Measurements from ENCODE around the gene TMEM238.
A peak's percentile ranks its signal among the peaks of the same experiment; 100 is the strongest.

The TMEM238 gene

DNA sequence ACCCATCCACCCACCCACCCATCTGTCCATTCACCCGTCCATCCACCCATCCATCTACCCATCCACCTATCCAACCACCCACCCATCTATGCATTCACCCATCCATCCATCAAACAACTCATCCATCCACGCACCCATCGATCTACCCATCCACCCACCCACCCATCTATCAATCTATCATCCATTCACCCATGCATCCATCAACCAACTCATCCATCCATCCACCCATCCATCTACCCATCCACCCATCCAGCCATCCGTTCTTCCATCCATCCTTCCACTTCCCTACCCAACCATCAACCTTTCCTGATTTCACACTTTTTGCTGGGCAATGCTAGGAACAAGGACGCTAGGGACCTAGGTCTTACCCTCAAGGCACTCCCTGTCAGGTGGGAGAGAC, 2.1 kb downstream of the TMEM238 start:
- DNase-seq (ENCODE audit: insufficient read length, low spot score) = no peak
- peak; percentile 48 for FAIRE-seq

- no peak for FAIRE-seq
- DNase-seq (ENCODE audit: insufficient read length, low spot score) = no peak
These were observed 4.9 kb downstream of the TMEM238 start for GRCh38 chr19:55379174-55379573.

DNA sequence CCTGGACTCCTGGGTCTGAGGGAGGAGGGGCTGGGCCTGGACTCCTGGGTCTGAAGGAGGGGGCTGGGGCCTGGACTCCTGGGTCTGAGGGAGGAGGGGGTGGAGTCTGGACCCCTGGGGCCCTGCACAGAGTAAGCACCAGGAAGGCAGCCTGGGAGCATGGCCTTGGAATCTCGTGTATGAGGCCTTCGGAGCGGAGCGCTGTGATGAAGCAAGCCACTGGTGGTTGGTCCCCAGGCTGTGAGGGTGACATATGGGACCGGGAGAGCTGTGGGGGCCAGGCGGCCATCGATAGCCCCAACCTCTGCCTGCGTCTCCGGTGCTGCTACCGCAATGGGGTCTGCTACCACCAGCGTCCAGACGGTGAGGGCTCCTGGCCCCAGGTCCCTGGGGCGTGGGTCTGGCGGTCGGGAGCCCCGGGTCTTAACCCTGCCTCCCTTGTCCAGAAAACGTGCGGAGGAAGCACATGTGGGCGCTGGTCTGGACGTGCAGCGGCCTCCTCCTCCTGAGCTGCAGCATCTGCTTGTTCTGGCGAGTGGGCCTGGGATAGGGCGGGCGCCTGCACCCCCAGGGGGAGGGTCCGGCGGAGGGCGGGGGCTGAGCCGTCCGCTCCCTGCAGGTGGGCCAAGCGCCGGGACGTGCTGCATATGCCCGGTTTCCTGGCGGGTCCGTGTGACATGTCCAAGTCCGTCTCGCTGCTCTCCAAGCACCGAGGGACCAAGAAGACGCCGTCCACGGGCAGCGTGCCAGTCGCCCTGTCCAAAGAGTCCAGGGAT, 6.5 kb downstream of the TMEM238 start:
- DNase-seq (ENCODE audit: insufficient read length, low spot score) (no peak), FAIRE-seq (no peak)

- DNase-seq (ENCODE audit: insufficient read length, low spot score) = no peak
- no peak for FAIRE-seq
These were observed 7.7 kb downstream of the TMEM238 start, which contains the start of gene TMEM190 for GRCh38 chr19:55376241-55376933. TMEM190 (plus strand) TSS chr19:55376826; CDS start chr19:55376854, 28 bp downstream.

DNA sequence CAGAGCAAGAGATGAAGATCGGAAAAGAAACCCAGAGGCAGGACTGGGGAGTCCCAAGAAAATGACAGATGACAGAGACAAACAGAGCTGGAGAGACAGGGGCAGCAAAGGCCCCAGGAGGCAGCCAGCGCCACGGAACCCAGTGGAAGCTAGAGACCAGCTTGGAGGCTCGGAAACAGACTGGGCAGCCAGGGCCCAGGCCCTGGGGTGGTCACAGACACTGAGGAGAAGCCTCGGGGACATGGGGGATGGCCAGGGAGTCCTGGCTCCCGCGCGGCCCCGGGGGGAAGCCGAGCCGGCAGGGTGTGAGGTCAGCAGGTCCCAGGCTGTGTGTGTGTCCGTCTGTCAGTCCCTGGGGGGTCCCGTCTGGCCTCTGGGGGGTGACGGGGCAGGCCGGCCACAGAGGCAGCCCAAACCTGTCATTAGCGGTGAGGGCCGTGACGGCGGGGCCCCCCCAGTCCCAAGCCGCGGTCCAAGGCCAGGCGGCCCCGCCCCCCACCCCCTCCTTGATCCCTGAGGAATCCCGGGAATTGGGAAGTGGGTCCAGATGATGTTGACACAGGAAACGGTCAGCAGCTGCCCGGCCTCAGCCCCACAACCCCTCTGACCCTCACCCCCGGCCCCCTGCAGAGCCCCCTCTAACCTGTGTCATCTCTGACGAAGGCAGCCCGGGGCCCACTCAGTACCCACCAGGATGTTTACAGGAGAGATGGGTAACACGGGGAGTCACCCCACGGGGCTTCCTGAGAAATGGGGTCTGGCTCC, 9.9 kb downstream of the TMEM238 start:
- FAIRE-seq (peak; percentile 67), DNase-seq (ENCODE audit: insufficient read length, low spot score) (peak; percentile 75)

GRCh38 chr19:55373306-55373992, 10.6 kb downstream of the TMEM238 start:
- DNase-seq (ENCODE audit: insufficient read length, low spot score) (no peak), FAIRE-seq (no peak)

- DNase-seq (ENCODE audit: insufficient read length, low spot score) = peak; percentile 79
- peak; percentile 38 for FAIRE-seq
These were observed 11.6 kb downstream of the TMEM238 start for GRCh38 chr19:55372316-55373081.

GRCh38 chr19:55370305-55370988, 13.6 kb downstream of the TMEM238 start, which contains the start of gene IL11:
IL11 (minus strand) TSS chr19:55370463; CDS start chr19:55370310, 153 bp downstream.
- peak; percentile 72 for DNase-seq (ENCODE audit: insufficient read length, low spot score)
- FAIRE-seq = peak; percentile 85

- DNase-seq (ENCODE audit: insufficient read length, low spot score) = peak; percentile 83
- peak; percentile 44 for FAIRE-seq
These were observed 14.3 kb downstream of the TMEM238 start for GRCh38 chr19:55369653-55370304.

- no peak for FAIRE-seq
- DNase-seq (ENCODE audit: insufficient read length, low spot score) = no peak
These were observed 15.2 kb downstream of the TMEM238 start for GRCh38 chr19:55368701-55369563.

GRCh38 chr19:55368106-55368505, 16.0 kb downstream of the TMEM238 start:
- DNase-seq (ENCODE audit: insufficient read length, low spot score) (no peak), FAIRE-seq (no peak)

GRCh38 chr19:55366790-55367189, 17.3 kb downstream of the TMEM238 start:
- FAIRE-seq = no peak
- DNase-seq (ENCODE audit: insufficient read length, low spot score) = no peak

- FAIRE-seq (no peak), DNase-seq (ENCODE audit: insufficient read length, low spot score) (no peak)
These were observed 18.1 kb downstream of the TMEM238 start for GRCh38 chr19:55365964-55366363.

DNA sequence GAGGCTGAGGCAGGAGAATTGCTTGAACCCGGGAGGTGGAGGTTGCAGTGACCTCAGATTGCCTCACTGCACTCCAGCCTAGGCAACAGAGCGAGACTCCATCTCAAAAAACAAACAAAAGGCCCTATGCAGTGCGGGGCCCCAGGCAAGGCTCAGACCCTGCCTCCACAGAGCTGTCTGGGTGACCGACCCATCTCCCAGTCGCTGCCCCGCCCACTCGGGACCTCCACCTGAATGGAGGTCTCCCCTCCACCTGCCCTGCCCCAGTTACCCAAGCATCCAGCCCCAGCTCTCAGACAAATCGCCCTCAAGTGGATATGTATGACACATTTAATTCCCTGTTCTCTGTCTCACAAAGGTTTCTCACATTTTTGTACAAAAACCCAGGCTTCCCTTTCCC, 18.8 kb downstream of the TMEM238 start:
- DNase-seq (ENCODE audit: insufficient read length, low spot score) (no peak), FAIRE-seq (no peak)

GRCh38 chr19:55362990-55363716, 20.9 kb downstream of the TMEM238 start, which contains the start of gene GARIN5B:
GARIN5B (minus strand) TSS chr19:55363260; CDS start chr19:55363066, 194 bp downstream.
- DNase-seq (ENCODE audit: insufficient read length, low spot score) (no peak), FAIRE-seq (no peak)

DNA sequence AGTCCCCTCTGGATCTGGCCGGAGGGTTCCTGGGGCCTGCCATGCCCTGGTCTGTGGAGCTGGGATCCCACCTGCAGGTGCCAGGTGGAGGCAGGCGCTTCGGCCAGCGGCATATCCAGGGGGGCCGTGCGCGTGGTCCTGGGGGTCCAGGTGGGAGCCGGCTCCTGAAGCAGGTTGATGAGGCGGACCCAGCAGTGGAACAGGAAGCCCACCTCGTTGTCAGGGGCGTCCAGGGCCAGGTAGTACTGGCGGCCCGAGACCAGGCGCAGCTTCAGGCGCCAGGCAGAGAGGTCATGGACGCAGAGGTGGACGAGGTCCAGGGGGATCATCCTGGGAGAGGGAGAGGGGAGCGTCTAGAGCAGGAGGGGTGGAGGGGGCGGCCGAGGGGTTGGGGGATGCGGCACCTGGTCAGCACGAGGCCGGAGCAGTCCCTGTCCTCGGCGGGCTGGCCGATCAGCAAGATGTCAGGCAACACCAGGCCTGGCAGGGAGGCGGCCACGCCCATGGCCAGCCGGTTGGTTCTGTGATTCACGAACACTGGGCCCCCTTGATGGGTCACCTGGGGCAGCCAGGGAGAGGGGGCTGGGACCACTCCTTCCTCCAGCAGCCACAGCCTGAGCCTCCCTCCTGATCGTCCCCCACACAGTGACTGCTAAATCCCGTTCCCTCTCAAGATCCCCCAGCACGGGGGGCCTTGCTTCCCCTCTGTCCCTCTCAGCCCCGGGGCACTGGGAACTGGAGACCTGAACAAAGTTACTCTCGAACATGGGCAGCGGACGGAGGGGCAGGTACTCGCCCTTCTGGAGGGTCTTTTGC, 21.7 kb downstream of the TMEM238 start:
- DNase-seq (ENCODE audit: insufficient read length, low spot score) (no peak), FAIRE-seq (no peak)

Measured in HTR-8/SVneo (cell line).